Measurements from ENCODE around the gene KHDC1L. TPM values are rescaled to one million over a fixed set of nuclear protein-coding genes. Genes with fewer than 3 reads are reported as not detected.
"Not testable (repeated sequence)": the region's sequence is repeated elsewhere in the genome, so short reads cannot be mapped to it uniquely, and the experiment has no call there.

KHDC1L gene
- not detected for total RNA-seq

DNA sequence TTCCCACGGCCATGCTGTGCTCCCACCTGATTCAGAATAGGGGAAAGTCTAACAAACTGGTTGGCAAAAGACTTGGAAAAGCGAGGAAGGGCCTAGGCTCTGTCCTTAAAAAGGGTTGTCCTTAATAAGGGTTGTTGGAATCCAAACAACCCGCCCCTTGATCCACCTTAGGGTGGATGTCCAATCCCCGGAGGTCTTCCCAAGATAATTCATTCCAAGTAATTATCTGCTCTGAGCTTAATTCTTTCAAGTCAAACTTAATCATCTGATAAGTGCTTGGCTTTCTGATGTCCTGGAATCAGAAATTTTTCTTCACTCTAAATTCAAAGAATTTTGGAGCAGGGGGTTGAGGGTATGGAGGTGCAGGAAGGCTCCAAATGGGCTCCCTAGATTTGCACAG is at the start of gene KHDC1L:
KHDC1L (minus strand) TSS at position 101 of the 400 bp plus-strand sequence; CDS start at position 13, 88 bp downstream.
- no peak for ATAC-seq

GRCh38 chr6:73269296-73269695 is 44.0 kb upstream of the KHDC1L start:
- ATAC-seq; DNase-seq (ENCODE audit: low spot score): not testable (repeated sequence)

More for the DNA sequence above, at the start of gene KHDC1L:
- DNase-seq (ENCODE audit: low spot score) = no peak

DNA sequence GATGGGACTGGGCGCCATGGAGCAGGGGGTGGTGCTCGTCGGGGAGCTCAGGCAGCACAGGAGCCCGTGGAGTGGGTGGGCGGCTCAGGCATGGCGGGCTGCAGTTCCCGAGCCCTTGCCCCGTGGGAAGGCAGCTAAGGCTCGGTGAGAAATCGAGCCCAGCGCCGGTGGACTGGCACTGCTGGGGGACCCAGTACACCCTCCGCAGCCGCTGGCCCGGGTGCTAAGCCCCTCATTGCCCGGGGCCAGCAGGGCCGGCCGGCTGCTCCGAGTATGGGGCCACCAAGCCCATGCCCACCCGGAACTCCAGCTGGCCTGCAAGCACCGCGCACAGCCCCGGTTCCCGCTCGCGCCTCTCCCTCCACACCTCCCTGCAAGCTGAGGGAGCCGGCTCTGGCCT is 43.6 kb upstream of the KHDC1L start:
- not testable (repeated sequence) for ATAC-seq

DNA sequence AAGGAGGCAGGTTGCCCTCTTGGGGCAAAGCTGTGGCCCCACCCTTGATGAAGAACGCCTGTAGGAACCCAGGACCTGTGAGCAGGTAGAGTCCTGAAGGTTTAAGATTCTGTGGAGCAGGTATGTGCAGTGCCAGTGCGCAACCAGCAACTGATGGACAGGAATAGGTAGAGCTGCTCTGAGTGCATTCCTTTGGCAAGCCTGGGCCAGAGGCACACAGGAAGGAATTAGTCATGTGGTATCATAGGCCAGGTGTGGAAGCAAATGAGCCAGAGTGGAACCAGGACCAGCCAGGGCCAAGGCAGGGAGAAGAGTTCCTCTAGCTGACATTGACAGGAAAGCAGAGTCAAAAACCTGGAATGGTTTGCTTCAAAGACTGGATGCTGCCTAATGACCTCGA is 39.1 kb upstream of the KHDC1L start:
- no peak for ATAC-seq
- DNase-seq (ENCODE audit: low spot score) = no peak

More for the DNA sequence above, 43.6 kb upstream of the KHDC1L start:
- DNase-seq (ENCODE audit: low spot score) = not testable (repeated sequence)

- ATAC-seq (no peak), DNase-seq (ENCODE audit: low spot score) (no peak)
Measured at GRCh38 chr6:73263570-73263909, 38.2 kb upstream of the KHDC1L start.

- DNase-seq (ENCODE audit: low spot score) = no peak
- ATAC-seq = peak; percentile 62
Measured at GRCh38 chr6:73262671-73263569, 37.6 kb upstream of the KHDC1L start, which contains the start of gene KHDC1. KHDC1 (minus strand) TSS chr6:73263196; CDS start chr6:73242517, 20,679 bp downstream.

DNA sequence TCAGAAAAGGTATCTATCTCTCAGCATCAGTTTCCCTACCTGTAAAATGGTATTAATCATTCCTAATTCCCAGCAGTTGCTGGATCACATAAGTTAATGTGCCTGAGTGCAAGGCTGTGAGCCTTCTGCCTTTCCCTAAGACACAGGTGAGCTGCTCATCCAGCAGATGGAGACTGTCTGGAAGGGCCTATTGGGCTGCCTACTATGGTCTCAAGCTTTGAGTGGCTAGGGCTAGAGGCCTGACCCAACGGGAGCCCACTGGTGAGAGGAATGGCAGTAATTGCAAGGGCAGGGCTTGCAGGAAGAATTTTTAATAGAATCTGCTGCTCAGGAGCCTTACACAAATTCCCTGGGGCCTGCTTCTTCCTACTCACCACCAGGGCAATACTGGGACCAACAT is 33.4 kb upstream of the KHDC1L start:
- ATAC-seq (no peak), DNase-seq (ENCODE audit: low spot score) (no peak)

DNA sequence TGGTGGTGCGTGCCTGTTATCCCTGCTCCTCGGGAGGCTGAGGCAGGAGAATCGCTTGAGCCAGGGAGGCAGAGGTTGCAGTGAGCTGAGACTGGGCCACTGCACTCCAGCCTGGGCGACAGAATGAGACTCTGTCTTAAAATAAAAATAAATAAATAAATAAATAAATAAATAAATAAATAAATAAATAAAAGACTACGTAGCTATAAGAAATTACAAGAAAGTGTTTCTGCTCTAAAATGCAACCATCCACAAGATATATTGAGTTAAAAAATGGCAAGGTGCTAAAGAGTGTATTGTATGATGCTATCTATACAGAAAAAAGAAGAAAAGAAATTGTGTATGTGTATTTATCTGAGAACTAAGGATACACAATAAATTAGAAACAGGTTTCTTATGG is 29.0 kb upstream of the KHDC1L start:
- not testable (repeated sequence) for ATAC-seq; DNase-seq (ENCODE audit: low spot score)

DNA sequence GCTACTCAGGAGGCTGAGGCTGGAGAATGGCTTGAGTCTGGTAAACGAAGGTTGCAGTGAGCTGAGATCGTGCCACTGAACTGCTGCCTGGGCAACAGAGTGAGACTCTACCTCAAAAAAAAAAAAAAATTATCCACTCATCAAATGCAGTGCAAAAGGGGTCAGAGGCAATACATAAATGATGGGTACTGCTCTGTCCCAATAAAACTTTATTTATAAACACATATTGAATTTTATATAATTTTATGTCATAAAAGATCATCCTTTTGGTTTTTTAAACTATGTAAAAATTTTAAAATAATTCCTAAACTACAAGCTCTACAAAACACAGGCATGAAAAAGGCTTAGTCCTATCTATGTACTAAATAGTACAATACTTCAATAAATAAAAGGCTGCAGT is 27.4 kb upstream of the KHDC1L start:
- ATAC-seq (no peak), DNase-seq (ENCODE audit: low spot score) (no peak)

GRCh38 chr6:73250016-73250415 is 24.7 kb upstream of the KHDC1L start:
- DNase-seq (ENCODE audit: low spot score) (no peak), ATAC-seq (no peak)

GRCh38 chr6:73248192-73248903 is 23.1 kb upstream of the KHDC1L start:
- ATAC-seq = no peak
- DNase-seq (ENCODE audit: low spot score) = no peak

DNA sequence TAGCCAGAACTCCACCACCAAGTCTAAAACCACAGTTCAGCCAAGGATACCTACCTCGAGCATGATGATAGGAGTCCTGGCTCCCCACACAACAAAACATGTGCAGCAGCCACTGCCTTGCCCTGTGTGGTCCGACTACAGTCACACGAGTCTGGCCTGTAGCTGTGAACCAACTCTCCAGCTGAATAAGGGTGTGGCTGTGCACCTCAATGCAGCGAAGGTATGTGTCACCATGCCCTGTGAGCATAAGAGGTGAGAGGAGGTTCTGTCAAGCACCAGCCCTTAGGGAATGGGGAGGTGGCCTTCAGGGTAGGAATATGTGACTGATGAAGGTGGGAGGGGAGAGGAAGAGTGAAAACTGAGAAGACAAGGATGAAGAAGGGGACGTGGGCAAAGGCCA is 16.7 kb upstream of the KHDC1L start:
- ATAC-seq (no peak), DNase-seq (ENCODE audit: low spot score) (no peak)

DNA sequence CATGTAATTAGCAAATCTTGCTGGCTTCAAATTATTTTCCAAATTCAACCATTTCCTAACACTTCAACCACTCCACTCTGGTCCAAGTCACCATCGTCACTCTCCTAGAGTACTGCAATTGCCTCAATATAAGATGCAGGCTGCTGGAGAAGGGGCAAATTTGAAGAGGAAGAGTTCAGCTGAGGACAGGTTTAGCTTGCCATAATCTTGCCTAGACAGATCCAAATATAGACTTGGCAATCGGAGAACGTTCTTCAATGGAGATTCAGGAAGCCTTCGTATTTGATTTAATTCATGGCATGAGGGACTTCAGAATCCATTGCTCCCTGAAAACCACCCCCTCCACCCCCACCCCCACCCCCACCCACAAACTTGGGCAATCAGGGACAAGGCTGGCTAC is 15.4 kb upstream of the KHDC1L start:
- DNase-seq (ENCODE audit: low spot score) = no peak
- no peak for ATAC-seq

GRCh38 chr6:73236144-73236750 is 11.0 kb upstream of the KHDC1L start:
- DNase-seq (ENCODE audit: low spot score) (no peak), ATAC-seq (no peak)

- DNase-seq (ENCODE audit: low spot score) (no peak), ATAC-seq (no peak)
Measured at GRCh38 chr6:73234733-73235132, 9.4 kb upstream of the KHDC1L start.

DNA sequence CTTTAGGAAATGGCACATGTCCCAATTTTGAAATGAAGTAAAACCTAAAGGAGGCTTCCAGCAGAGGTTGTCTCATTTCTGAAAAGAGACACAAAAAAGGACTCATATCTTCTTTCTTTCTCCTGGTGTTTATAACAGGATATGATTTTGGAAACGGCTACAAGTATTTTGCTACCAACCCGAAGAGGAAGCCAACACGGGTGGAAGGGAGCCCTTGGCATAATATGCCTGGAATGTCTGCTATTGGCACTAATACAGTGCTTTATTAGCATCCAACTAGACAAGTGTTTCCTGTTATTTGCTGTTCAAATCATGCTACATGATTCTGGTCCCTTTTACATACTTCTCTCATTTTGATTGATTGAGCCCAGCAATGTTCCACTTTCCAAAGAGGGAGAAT is 8.7 kb upstream of the KHDC1L start:
- not testable (repeated sequence) for DNase-seq (ENCODE audit: low spot score); ATAC-seq

GRCh38 chr6:73233048-73233447 is 7.8 kb upstream of the KHDC1L start:
- DNase-seq (ENCODE audit: low spot score) (no peak), ATAC-seq (no peak)

GRCh38 chr6:73231986-73232391 is 6.7 kb upstream of the KHDC1L start:
- DNase-seq (ENCODE audit: low spot score) (no peak), ATAC-seq (no peak)

DNA sequence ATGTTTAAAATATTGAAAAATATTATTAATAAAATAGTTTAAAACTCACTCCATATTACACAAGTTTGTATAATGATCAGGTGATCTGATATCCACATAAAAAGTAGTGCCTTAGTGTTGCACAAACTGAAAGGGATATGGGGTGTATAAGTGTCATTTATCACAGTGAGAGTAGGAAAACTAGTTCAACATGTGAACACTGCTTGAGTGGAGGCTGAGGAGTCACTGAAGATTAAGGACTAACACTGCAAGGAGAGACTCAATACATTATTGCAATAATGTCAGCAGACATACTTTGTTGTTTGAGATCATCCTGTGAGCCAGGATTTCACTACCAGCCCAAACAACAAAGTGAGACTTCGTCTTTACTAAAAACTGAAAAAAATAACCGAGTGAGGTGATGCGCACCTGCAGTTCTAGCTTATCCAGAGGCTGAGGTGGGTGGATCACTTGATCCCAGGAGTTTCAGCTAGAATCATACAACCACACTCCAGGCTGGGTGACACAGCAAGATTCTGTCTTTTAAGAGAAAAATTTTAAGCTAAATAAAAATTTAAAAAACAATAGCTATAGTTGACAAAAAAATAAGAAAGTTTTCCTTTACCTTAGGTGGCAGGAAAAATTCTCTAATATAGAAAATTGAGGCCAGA is 2.4 kb upstream of the KHDC1L start:
- ATAC-seq (no peak), DNase-seq (ENCODE audit: low spot score) (no peak)

- DNase-seq (ENCODE audit: low spot score) (no peak), ATAC-seq (no peak)
Measured at GRCh38 chr6:73216859-73217258, 8.4 kb downstream of the KHDC1L start.

GRCh38 chr6:73209117-73209516 is 16.2 kb downstream of the KHDC1L start:
- DNase-seq (ENCODE audit: low spot score) (no peak), ATAC-seq (no peak)
